Astrocyte (in vitro differentiated cells and primary cell): ENCODE measurements around the gene ACSM2A.
"Not testable (repeated sequence)": the region's sequence is repeated elsewhere in the genome, so short reads cannot be mapped to it uniquely, and the experiment has no call there.

ENCODE experiments used
- CTCF ChIP-seq: IDR thresholded peaks from 2 replicates; pipeline ENCODE4 v1.5.1; 2011; ENCODE audit warnings: low read depth, mild to moderate bottlenecking, inconsistent platforms, low read length, moderate library complexity; ENCODE audit not compliant: insufficient read depth
- EZH2 ChIP-seq: IDR thresholded peaks from 2 replicates; pipeline ENCODE4 v1.6.1; 2012; ENCODE audit warnings: mild to moderate bottlenecking, low read length, inconsistent platforms; ENCODE audit not compliant: insufficient read depth

- not testable (repeated sequence) for TF ChIP-seq CTCF, EZH2
Measured at GRCh38 chr16:20423772-20424128, 27.6 kb upstream of the ACSM2A start.
